ENCODE measurements around the gene KIAA0232.

The KIAA0232 gene

GRCh38 chr4:6740347-6740746 is 42.2 kb upstream of the KIAA0232 start:
- Histone ChIP-seq H3K36me3 (ENCODE audit: control insufficient read depth, insufficient read depth, low read length) (no peaks in the 10 kb centered on the region), H3K9me3 (ENCODE audit: control insufficient read depth, low read length) (no peaks in the 10 kb centered on the region), H3K27ac (no peak overlapping the region), H3K27me3 (ENCODE audit: control insufficient read depth, insufficient read depth, low read length) (no peaks in the 10 kb centered on the region), H3K4me2 (ENCODE audit: low read length) (no peak overlapping the region), H2AFZ (no peak overlapping the region), H3K4me1 (no peaks in the 10 kb centered on the region), H3K4me3 (ENCODE audit: low read depth, low read length) (no peak overlapping the region), H3K9ac (no peak overlapping the region), H3K79me2 (no peaks in the 10 kb centered on the region)
- TF ChIP-seq CTCF (IDR thresholded peaks at IDR 0.05), result no peak

DNA sequence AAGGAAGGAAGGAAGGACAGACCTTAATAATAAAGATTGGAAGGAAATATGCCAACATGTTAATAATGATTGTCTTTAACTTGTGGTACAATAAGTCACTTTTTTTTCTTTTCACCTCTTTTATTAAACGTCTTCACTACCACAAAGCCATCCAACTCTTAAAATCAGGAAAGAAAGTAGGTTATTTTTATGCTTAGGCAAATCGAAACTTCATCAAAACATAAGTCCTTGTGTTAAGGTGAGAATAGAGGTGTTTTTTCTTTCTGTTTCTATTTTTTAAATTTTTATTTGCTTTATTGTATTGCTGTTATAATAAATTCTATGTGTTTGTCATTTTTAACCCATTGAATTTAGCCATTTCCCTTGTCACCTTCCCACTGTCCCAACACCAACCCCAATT is 40.0 kb upstream of the KIAA0232 start:
- TF ChIP-seq CTCF (IDR thresholded peaks at IDR 0.05), result no peak
- H3K4me1 ChIP-seq, result no peaks in the 10 kb centered on the region
- no peak overlapping the region for H3K4me3 ChIP-seq (ENCODE audit: low read depth, low read length)
- H3K27ac ChIP-seq, result no peak overlapping the region
- H3K9ac ChIP-seq, result no peak overlapping the region
- H3K9me3 ChIP-seq (ENCODE audit: control insufficient read depth, low read length), result no peaks in the 10 kb centered on the region
- no peak overlapping the region for H3K4me2 ChIP-seq (ENCODE audit: low read length)
- H3K36me3 ChIP-seq (ENCODE audit: control insufficient read depth, insufficient read depth, low read length), result no peaks in the 10 kb centered on the region
- no peaks in the 10 kb centered on the region for H3K79me2 ChIP-seq
- H3K27me3 ChIP-seq (ENCODE audit: control insufficient read depth, insufficient read depth, low read length), result no peaks in the 10 kb centered on the region
- H2AFZ ChIP-seq, result no peak overlapping the region

DNA sequence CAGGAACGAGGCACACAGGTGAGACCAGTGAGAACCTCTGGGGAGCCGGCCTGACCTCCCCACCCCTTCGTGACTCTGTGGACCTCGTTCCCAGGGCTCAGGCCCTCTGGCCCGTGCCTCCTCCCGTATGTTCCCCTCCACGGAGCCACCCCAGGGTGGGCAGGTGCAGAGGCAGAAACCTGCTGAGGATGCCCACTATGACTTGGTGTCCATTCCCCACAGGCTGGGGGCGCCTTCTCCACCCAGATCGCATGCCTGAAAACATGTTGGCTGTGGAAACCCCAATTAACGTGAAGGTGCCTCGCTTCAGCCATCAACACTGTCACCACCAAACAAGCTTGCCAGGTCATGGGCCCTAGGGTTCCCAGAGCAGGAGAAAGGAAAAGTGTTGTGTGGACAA is 39.5 kb upstream of the KIAA0232 start:
- Histone ChIP-seq H3K36me3 (ENCODE audit: control insufficient read depth, insufficient read depth, low read length) (no peaks in the 10 kb centered on the region), H3K27me3 (ENCODE audit: control insufficient read depth, insufficient read depth, low read length) (no peaks in the 10 kb centered on the region), H3K9me3 (ENCODE audit: control insufficient read depth, low read length) (no peaks in the 10 kb centered on the region), H3K4me1 (no peaks in the 10 kb centered on the region), H2AFZ (no peak overlapping the region), H3K79me2 (no peaks in the 10 kb centered on the region), H3K4me2 (ENCODE audit: low read length) (no peak overlapping the region), H3K4me3 (ENCODE audit: low read depth, low read length) (no peak overlapping the region), H3K27ac (no peak overlapping the region), H3K9ac (no peak overlapping the region)
- no peak for TF ChIP-seq CTCF (IDR thresholded peaks at IDR 0.05)

DNA sequence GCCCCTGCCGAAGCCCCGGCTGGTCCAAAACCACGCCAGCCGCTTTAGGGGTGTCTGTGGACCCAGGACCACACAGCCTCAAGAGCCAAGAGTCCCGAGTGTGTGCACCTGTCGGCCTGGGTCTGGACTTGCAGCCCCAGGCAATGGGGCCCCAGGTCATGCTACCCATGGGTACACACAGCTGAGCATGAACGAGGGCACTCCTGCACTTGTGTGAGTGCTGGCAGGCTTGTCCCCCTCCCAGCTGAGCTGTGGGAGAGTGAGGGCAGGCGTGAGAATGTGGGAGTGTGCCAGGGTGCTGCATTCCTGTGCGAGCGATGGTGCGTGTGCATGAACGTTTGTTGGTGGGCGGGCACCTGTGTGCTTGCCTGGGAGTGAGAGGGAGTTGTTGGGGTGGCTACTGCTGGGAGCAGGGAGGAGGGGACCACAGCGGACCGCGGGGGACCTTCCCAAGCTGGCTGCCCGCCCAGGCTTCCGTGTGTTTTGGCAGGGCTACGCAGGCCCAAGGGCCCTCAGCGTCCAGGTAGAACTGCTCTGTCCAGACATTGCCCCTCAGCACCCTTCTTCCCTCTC is 35.7 kb upstream of the KIAA0232 start:
- Histone ChIP-seq H3K4me3 (ENCODE audit: low read depth, low read length) (no peak overlapping the region), H3K4me1 (no peaks in the 10 kb centered on the region), H3K4me2 (ENCODE audit: low read length) (no peak overlapping the region), H3K9me3 (ENCODE audit: control insufficient read depth, low read length) (no peaks in the 10 kb centered on the region), H3K36me3 (ENCODE audit: control insufficient read depth, insufficient read depth, low read length) (no peaks in the 10 kb centered on the region), H3K9ac (no peak overlapping the region), H2AFZ (no peak overlapping the region), H3K27me3 (ENCODE audit: control insufficient read depth, insufficient read depth, low read length) (no peaks in the 10 kb centered on the region), H3K79me2 (no peaks in the 10 kb centered on the region), H3K27ac (no peak overlapping the region)
- no peak for TF ChIP-seq CTCF (IDR thresholded peaks at IDR 0.05)

GRCh38 chr4:6747294-6748051 is 35.1 kb upstream of the KIAA0232 start:
- no peak overlapping the region for H3K9ac ChIP-seq
- no peaks in the 10 kb centered on the region for H3K9me3 ChIP-seq (ENCODE audit: control insufficient read depth, low read length)
- H3K36me3 ChIP-seq (ENCODE audit: control insufficient read depth, insufficient read depth, low read length), result no peaks in the 10 kb centered on the region
- H3K4me2 ChIP-seq (ENCODE audit: low read length), result no peak overlapping the region
- no peak for TF ChIP-seq CTCF (IDR thresholded peaks at IDR 0.05)
- no peak overlapping the region for H3K4me3 ChIP-seq (ENCODE audit: low read depth, low read length)
- H3K27ac ChIP-seq, result no peak overlapping the region
- H3K79me2 ChIP-seq, result no peaks in the 10 kb centered on the region
- H3K4me1 ChIP-seq, result no peaks in the 10 kb centered on the region
- H3K27me3 ChIP-seq (ENCODE audit: control insufficient read depth, insufficient read depth, low read length), result no peaks in the 10 kb centered on the region
- no peak overlapping the region for H2AFZ ChIP-seq

All from parathyroid adenoma (tissue), 2 donors.